ENCODE measurements around the gene S100A8. TPM values are rescaled to one million over a fixed set of nuclear protein-coding genes. Genes with fewer than 3 reads are reported as not detected.

Gene S100A8
- polyA plus RNA-seq, 1 donor (not counting 4 experiments of a cell fraction or from before 2014, with no cell fraction given) = 403 TPM

DNA sequence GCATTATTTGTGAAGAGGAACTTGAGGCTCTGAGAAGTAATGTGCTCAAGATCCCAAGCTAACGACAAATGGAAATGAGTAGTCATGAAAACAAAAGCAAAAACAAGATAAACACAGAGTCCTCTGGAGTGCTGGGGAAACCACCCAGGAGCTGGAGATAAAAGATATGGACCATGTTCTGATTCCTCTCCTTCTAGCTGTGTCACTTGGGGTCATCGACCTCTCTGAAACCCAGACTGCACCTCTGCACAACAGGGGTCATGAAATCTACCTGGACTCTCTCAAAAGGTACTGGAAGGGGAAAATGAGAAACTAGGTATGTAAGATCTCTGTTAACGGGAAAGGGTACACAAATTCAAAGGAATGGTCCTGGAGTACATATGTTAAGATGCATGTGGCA, 48.7 kb downstream of the S100A8 start:
- dilution Hi-C loops (cut with MboI; ENCODE audit: extremely low pct_ligation_motif_present, low sequenced_read_pairs) = no loop called here
- Histone ChIP-seq H3K36me3 (ENCODE audit: control insufficient read depth in 2 of 2, extremely low read depth in 1 of 2, insufficient read depth in 2 of 2, low read length in 2 of 2) (no peaks in the 10 kb centered on the region), H3K4me2 (ENCODE audit: control insufficient read depth, extremely low read depth, insufficient read depth, low read depth, low read length) (no peak overlapping the region), H3K4me1 (ENCODE audit: control insufficient read depth, extremely low read depth, insufficient read depth, low read length) (peaks cover 20% of the 10 kb centered on the region), H4K20me1 (ENCODE audit: control insufficient read depth, extremely low read depth, insufficient read depth, low read length) (no peaks in the 10 kb centered on the region), H3K9me1 (ENCODE audit: control insufficient read depth, extremely low read depth, insufficient read depth, low read length) (no peaks in the 10 kb centered on the region), H3K9ac (ENCODE audit: control insufficient read depth, extremely low read depth, insufficient read depth, low read length) (no peak overlapping the region), H3K9me3 (ENCODE audit: control insufficient read depth, low read depth, low read length) (no peaks in the 10 kb centered on the region), H3K27me3 (ENCODE audit: control insufficient read depth, extremely low read depth, insufficient read depth, low read length) (no peaks in the 10 kb centered on the region), H3K27ac (ENCODE audit: control insufficient read depth, insufficient read depth, low read length) (no peak overlapping the region), H2AFZ (ENCODE audit: control insufficient read depth, low read length) (no peak overlapping the region), H3K4me3 (ENCODE audit: control insufficient read depth in 2 of 3, extremely low read depth in 1 of 3, insufficient read depth in 2 of 3, low read depth in 1 of 3, low read length in 3 of 3) (no peak overlapping the region), H3K79me2 (ENCODE audit: control insufficient read depth, insufficient read depth, low read length) (no peaks in the 10 kb centered on the region)
- TF ChIP-seq EZH2 (IDR thresholded peaks at IDR 0.05; ENCODE audit: low read length) = no peak
- TF ChIP-seq, protein P1, sequence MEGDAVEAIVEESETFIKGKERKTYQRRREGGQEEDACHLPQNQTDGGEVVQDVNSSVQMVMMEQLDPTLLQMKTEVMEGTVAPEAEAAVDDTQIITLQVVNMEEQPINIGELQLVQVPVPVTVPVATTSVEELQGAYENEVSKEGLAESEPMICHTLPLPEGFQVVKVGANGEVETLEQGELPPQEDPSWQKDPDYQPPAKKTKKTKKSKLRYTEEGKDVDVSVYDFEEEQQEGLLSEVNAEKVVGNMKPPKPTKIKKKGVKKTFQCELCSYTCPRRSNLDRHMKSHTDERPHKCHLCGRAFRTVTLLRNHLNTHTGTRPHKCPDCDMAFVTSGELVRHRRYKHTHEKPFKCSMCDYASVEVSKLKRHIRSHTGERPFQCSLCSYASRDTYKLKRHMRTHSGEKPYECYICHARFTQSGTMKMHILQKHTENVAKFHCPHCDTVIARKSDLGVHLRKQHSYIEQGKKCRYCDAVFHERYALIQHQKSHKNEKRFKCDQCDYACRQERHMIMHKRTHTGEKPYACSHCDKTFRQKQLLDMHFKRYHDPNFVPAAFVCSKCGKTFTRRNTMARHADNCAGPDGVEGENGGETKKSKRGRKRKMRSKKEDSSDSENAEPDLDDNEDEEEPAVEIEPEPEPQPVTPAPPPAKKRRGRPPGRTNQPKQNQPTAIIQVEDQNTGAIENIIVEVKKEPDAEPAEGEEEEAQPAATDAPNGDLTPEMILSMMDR (optimal IDR thresholded peaks at IDR 0.05 in 1 of 3, IDR thresholded peaks at IDR 0.05 in 1 of 3, conservative IDR thresholded peaks at IDR 0.05 in 1 of 3; ENCODE audit: extremely low read depth in 1 of 3, insufficient read depth in 2 of 3, low read length in 3 of 3) = no peak
- FAIRE-seq (no peak), DNase-seq (ENCODE audit: low read depth, low spot score) (no peak)

DNA sequence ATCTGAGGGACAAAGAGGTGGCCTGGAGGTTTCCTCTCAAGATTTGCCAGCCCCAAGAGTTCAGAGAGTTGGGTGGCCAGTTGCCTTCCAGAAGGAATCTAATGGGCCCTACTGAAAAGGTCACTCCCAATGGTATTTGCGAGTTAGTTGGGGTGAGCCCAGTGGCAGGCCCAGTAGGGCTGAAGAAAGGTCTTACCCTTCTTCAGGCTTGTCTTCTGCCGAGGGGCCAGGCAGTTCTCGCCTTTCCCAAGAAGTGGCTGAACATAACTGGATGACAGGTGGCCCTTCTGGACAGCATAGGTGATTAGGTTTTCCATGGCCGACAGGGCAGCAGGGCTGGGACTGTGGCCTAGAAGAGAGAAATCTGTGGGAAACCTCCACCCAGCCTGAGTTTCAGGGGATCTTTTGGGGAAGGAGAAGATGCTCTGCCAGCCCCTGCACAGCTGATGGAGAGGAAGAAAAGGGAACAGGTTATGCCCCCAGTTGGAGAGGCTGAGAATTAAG, 49.4 kb downstream of the S100A8 start:
- Histone ChIP-seq H3K4me2 (ENCODE audit: control insufficient read depth, extremely low read depth, insufficient read depth, low read depth, low read length) (no peak overlapping the region), H3K9me1 (ENCODE audit: control insufficient read depth, extremely low read depth, insufficient read depth, low read length) (no peaks in the 10 kb centered on the region), H3K79me2 (ENCODE audit: control insufficient read depth, insufficient read depth, low read length) (no peaks in the 10 kb centered on the region), H2AFZ (ENCODE audit: control insufficient read depth, low read length) (no peak overlapping the region), H4K20me1 (ENCODE audit: control insufficient read depth, extremely low read depth, insufficient read depth, low read length) (no peaks in the 10 kb centered on the region), H3K4me1 (ENCODE audit: control insufficient read depth, extremely low read depth, insufficient read depth, low read length) (peaks cover 20% of the 10 kb centered on the region), H3K36me3 (ENCODE audit: control insufficient read depth in 2 of 2, extremely low read depth in 1 of 2, insufficient read depth in 2 of 2, low read length in 2 of 2) (no peaks in the 10 kb centered on the region), H3K4me3 (ENCODE audit: control insufficient read depth in 2 of 3, extremely low read depth in 1 of 3, insufficient read depth in 2 of 3, low read depth in 1 of 3, low read length in 3 of 3) (no peak overlapping the region), H3K9ac (ENCODE audit: control insufficient read depth, extremely low read depth, insufficient read depth, low read length) (no peak overlapping the region), H3K9me3 (ENCODE audit: control insufficient read depth, low read depth, low read length) (no peaks in the 10 kb centered on the region), H3K27me3 (ENCODE audit: control insufficient read depth, extremely low read depth, insufficient read depth, low read length) (peaks cover 3% of the 10 kb centered on the region), H3K27ac (ENCODE audit: control insufficient read depth, insufficient read depth, low read length) (no peak overlapping the region)
- DNase-seq (ENCODE audit: low read depth, low spot score) (no peak), FAIRE-seq (no peak)
- no peak for TF ChIP-seq EZH2 (IDR thresholded peaks at IDR 0.05; ENCODE audit: low read length)
- TF ChIP-seq, protein P1 (optimal IDR thresholded peaks at IDR 0.05 in 1 of 3, IDR thresholded peaks at IDR 0.05 in 1 of 3, conservative IDR thresholded peaks at IDR 0.05 in 1 of 3; ENCODE audit: extremely low read depth in 1 of 3, insufficient read depth in 2 of 3, low read length in 3 of 3) = no peak
- dilution Hi-C loops (cut with MboI; ENCODE audit: extremely low pct_ligation_motif_present, low sequenced_read_pairs) = no loop called here

All from keratinocyte (primary cell).